GM18951 (cell line): ENCODE results near the gene ST6GALNAC6.
"Not testable (repeated sequence)": the region's sequence is repeated elsewhere in the genome, so short reads cannot be mapped to it uniquely, and the experiment has no call there.

Source experiments
- POLR2A ChIP-seq: IDR thresholded peaks from 4 replicates; pipeline ENCODE4 v1.6.1; 2011; ENCODE audit warnings: mild to moderate bottlenecking; ENCODE audit not compliant: insufficient read length, insufficient read depth; ENCODE audit errors: extremely low read depth
- in situ Hi-C: fragments of 300-500 bp; cut with MboI; formaldehyde crosslinking; loops from one replicate; pipeline ENCODE4 v1.12.0; 2022; ENCODE audit warnings: low sequenced_read_pairs, mixed read lengths, inconsistent platforms; ENCODE audit not compliant: unreplicated experiment

The ST6GALNAC6 gene

DNA sequence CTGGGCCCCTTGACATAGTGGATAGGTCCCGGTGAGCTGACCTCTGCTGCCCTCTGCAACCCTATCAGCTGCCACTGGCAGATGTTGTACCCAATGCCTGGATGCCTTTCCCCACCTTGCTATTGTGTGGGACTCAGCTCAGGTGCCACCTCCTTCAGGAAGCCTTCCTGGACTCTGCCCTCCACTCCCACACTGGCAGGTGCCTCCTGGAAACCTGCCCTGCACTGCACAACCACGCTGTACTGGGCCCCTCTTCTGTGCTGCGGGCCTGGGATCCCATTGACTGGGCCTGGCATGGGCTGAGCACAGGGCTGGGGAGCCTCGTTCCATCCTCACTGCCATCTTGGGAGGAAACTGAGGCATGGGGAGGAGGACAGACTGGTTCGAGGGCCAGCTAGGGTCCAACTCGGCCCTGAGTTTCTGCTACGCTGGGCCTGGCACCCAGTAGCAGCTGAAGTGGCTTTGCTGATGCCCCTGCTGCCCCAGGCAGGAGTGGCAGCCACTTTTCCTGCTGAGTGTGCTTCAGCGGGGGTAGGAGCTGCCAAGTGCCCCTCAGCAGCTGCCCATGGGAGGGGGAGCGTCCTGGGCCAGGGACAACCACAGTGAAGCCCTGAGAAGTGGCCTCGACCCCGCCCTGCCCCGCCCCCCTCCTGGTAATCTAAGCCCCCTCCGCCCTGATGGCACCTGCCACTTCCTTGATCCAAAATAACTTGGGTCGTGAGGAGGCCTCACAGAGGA lies 23.2 kb downstream of the ST6GALNAC6 start:
- no peak for TF ChIP-seq POLR2A
- in situ Hi-C loops, result no loop called here

DNA sequence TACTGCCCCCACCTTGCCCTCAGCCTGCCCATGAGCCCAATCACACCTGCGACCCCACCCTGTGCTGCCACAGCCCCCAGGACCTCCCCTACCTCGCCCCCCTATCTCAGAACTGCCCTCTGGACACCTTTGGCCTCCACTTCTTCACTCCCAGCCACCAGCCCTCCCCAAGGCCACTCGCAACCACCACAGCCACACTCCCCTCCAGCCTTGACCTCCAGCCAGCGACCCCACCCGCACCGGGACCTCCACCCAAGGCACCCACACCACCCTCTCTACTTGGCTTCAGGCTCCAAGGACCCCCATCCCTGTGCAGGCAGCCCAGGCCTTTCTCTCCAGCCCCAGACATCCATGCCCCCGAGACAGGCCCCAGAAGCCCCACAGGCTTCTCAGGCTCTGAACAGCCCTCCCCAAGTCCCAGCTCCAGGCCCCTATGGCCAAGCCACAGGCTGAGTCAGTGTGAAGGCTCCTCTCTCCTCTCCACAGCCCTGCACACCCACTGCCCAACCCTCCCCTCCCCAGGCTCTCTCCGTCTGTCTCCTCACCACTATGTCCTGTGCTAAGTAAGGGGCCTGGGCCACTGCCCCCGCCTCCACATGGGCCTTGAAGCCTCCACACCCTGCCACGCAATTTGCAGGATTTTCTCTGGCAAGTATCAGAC lies 24.0 kb downstream of the ST6GALNAC6 start:
- in situ Hi-C loops, result no loop called here
- TF ChIP-seq POLR2A, result no peak

DNA sequence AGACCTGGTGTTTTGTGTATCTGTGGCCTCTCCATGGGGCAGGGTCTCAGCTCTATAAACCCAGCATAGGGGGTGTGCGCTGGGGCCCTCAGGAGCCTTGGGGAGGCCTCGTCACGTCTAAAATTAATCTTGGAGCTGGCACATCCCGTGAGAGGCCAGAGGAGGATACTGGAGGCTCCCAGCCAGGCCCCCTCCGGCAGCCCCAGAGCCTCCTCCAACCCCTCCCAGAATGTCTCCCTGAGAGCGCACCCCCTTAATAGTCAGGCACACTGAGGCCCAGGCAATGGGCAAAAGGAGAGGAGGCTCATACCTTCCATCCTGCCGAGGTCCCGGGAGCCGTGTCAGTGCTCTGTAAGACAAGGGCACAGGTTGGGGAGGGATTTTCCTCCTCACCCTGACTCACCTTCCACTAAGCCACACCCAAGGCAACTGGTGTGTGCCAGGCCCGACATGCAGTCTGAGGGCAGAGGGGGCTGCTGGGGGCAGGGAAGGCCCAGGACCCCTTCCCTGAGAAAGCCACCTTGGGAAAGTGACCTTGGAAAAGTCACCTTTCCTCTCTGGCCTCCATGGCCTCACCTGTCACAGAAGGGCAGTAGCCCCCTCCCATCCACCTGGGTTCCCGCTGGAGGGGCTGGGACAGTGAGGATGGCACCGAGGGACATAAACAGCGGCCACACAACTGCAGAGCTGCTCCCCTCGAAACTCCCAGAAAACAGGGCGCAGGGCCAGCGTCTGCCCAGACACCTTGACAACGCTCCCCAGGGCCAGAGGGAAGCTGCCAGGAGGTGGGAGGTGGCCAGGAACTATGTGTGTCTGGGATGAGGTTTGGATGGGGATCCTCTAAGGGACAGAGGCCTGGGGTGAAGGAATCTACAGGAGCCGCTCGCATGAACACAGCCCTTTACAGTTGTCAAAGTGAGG lies 24.8 kb downstream of the ST6GALNAC6 start:
- no peak for TF ChIP-seq POLR2A
- in situ Hi-C loops, result no loop called here

DNA sequence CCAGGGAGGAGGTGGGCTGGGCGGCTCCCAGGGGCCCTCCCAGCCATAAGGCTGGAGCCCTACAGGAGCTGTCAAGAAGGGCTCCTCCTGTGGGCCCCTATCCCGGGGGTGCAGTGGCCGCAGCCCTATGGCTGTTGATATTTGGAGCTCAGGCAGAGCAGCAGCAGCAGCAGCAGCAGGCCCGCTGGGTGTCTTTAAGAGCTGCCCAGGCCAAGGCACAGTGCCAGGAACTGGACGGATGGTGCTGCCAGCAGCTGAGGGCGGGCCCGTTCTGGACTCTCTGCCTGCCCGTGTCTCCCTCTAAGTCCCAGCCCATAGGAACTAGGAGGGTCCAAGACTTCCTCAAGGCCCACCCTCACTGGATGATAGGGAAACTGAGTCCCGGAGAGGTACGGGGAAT lies 25.5 kb downstream of the ST6GALNAC6 start:
- TF ChIP-seq POLR2A, result no peak
- in situ Hi-C loops, result no loop called here

DNA sequence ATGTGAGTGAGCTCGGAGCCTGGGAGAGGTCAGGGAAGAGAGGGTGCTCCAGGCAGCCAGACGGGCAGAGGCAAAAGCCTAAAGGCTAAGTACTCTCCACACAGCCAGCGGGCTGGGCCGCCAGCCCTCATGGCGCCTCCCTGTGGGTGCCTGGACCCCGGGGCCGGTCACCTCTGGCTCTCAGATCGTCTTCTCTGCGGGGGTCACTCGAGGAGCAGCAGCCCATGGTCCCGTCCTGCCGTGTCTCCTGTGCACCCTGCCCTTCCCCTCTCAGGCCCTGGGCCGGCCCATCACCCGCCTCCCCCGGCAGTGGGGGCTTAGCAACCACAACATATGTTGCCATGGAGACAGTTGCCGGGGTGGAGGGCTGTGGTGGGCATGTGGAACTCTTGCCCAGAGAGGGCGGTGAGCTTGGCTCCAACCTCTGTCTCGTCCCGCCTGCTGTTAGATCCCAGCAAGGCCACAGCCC lies 26.1 kb downstream of the ST6GALNAC6 start:
- in situ Hi-C loops, result no loop called here
- TF ChIP-seq POLR2A, result no peak

DNA sequence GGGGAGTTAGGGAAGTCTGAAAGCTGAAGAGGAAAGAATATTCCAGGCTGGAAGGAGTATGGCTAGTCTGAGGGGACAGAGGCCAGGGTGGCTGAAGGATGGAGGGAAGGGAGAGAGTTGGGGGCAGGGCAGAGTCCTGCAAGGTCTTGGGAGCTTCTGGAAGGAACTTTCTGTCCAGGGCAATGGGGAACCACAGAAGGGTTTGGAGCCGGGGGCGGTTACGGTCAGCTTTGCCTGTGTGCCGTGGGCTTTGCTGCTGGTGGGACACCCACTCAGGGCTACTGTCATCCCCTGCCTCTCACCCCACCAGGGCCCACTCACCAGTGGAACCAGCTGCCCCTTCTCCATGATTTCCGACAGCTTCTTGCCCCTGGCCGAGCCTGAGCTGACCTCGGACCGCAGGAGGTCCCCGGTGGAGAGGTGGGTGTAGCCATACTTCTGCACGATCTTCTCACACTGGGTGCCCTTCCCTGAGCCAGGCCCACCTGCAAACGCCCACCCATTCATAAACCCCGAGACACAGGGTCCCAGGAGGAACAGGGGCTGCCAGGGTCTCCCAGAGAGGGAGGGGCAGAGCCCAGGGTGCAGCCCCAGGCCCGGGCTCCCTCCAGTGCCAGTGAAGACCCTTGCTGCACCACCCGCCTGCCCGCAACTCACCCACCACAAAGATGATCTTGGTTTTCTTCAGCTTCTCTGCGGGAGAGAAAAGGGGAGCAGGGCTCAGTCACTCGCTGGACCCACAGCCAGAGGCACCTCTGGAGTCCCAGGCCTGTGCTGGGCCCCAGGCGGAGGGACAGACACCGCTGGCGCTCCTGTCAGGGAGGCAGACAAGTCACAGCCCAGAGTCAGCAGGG lies 26.8 kb downstream of the ST6GALNAC6 start:
- TF ChIP-seq POLR2A, result no peak
- in situ Hi-C loops, result no loop called here

DNA sequence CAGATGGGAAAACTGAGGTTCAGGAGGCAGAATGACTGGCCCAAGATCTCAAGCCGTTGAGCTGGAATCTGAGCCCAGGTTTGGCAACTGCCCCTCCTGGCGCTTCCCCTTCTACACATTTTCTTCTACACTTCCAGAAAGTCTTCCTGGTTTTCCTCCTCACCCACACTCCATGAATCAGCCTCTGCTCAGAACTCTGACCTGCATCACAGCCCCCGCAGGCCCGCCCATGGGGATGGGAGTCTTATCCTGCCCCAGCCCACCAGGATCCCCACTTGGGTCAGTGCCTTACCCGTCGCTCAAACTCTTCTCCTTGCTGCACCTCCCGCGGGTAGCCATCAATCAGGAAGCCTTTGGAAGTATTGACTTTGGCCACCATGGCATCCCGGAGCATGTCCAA lies 27.9 kb downstream of the ST6GALNAC6 start:
- in situ Hi-C loops, result no loop called here
- TF ChIP-seq POLR2A, result no peak

DNA sequence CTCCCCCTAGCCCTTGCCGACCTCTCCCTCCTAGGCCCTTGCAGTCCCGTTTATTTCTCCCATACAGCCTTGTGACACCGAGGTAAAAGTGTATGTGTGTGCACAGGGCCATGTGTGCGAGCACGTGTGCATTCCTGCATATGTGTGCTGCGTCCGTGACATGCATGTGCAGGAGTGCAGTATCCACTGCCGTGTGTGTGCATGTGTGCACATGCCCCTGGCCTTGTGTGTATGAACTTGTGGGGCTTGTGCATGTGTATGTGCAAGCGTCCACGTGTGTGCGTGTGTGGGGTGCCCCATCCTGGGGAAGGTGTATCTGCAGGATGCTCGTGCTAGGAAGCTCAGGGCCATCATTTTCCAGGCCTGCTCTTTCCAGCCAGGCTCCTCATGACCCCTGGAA lies 28.5 kb downstream of the ST6GALNAC6 start:
- TF ChIP-seq POLR2A, result no peak
- in situ Hi-C loops, result no loop called here

DNA sequence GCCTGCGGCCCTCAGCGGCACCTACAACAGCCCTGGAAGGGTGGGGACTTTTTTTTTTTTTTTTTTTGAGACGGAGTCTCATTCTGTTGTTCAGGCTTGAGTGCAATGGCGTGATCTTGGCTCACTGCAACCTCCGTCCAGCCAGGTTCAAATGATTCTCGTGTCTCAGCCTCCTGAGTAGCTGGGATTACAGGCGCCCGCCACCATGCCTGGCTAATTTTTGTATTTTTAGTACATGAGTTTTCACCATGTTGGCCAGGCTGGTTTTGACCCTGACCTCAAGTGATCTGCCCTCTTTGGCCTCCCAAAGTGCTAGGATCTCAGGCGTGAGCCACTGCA lies 29.3 kb downstream of the ST6GALNAC6 start:
- in situ Hi-C loops, result not testable (repeated sequence)

DNA sequence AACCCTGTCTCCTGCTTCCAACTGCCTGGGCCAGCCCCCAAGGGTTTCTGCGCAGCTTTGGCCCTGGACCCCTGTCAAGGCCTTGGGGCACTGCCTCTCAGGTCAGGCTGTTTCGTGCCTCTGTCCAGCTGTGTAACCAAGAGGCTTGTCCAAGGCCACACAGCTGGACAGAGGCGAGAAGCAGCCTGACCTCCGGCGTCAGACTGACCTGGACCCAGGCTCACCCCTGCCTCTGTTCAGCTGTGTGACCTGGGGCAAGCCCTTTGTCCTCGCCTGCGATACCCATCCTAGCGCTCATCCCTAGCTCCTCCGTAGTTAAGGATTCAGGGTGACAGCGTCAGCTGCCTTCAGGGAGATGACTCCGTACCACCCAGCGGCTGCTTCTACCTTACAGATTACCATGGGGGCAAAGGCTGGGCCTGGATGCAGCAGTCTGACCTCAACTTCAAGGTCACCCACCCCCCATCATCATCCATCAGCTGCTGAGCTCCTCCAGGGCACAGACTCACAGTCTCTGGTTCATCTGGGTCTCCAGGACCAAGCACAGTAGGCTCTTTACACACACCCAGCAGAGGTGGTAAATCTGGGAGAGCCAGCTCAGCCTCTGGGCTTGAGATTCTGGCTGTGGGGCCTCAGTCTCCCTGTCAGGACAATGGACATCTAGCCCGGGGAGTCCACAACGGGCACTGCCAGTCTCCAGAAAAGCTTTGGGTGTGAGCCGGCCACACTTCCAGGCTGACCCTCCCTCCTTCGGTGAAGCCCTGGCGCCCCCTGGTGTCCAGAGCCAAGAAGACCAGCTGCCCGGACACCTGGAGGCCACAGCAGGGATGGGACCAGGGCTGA lies 29.9 kb downstream of the ST6GALNAC6 start:
- no peak for TF ChIP-seq POLR2A
- in situ Hi-C loops, result no loop called here

DNA sequence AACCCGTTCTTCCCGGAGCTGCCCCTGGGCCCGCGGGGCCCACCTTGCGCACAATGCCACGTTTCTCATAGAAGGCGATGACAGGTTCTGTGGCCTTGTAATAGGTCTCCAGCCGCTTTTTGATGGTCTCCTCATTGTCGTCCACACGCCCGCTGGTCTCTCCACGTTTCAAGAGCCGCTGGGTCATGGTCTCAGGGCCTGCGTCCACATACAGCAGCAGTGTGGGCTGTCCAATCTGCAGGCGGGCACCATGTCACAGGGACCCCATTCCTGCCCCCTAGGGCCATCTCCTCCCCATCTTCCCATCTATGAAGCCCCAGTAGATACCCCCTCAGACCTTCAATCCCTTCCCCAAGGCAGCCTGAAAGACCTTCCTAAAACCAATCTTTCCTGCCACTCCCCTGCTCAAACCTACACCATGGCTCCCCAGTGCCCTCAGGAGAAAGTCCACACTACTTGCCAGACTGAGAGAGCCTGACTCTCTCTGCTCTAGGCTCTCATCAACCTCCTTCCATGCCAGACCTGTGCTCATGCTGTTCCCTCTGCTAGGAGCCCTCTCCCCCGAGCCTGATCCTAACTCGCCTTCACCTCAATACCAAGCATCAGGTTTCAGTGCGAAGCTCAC lies 31.0 kb downstream of the ST6GALNAC6 start:
- in situ Hi-C loops, result no loop called here
- no peak for TF ChIP-seq POLR2A
